Upper lobe of right lung (tissue), 1 donor: ENCODE data around the gene SCN4B. TPM values are rescaled to one million over a fixed set of nuclear protein-coding genes. Genes with fewer than 3 reads are reported as not detected.

ENCODE experiments used
- ATAC-seq: fragments of 200-7000 bp; cut with Tn5 transposase; one replicate; pipeline ENCODE4 v1.9.1; 2020; ENCODE audit warnings: mild to moderate bottlenecking, moderate library complexity
- DNase-seq: peaks from one replicate; pipeline ENCODE4 v3.0.0-alpha.2; 2020
- H3K27ac ChIP-seq: fragments of 200-600 bp; one replicate; pipeline ENCODE4 v1.8.0; 2022
- H3K27me3 ChIP-seq: fragments of 200-600 bp; one replicate; pipeline ENCODE4 v1.8.0; 2022; ENCODE audit warnings: mild to moderate bottlenecking
- H3K36me3 ChIP-seq: fragments of 200-600 bp; one replicate; pipeline ENCODE4 v1.8.0; 2022
- H3K4me1 ChIP-seq: fragments of 200-600 bp; one replicate; pipeline ENCODE4 v1.8.0; 2022
- H3K4me3 ChIP-seq: fragments of 200-600 bp; one replicate; pipeline ENCODE4 v1.8.0; 2022; ENCODE audit warnings: mild to moderate bottlenecking
- H3K9me3 ChIP-seq: fragments of 200-600 bp; one replicate; pipeline ENCODE4 v1.8.0; 2022
- intact Hi-C: fragments of 100-400 bp; cut with DNase I; formaldehyde crosslinking; loops from one replicate; pipeline ENCODE4 v1.11.0; 2022
- long read RNA-seq: library from polyadenylated mRNA; unstranded; transcript quantifications from one replicate; pipeline ENCODE4 v2.0.0, GENCODE V29; 2021
- total RNA-seq: library from RNA; stranded (reverse); fragmentation: NEBNext Ultra II Directional; extraction: Animal tissue kit (Norgen Biotek cat#: 25700); gene quantifications from one replicate; pipeline ENCODE4 v1.2.1, GENCODE V29; 2021
- TF ChIP-seq, protein P1 (sequence below): fragments of 200-600 bp; IDR thresholded peaks from one replicate; pipeline ENCODE4 v1.8.0; 2022; ENCODE audit warnings: antibody characterized with exemption
- donor health status: DM: no; HTN: yes; CAD: no; lungs with severe emphysema.

Gene SCN4B, protein sequence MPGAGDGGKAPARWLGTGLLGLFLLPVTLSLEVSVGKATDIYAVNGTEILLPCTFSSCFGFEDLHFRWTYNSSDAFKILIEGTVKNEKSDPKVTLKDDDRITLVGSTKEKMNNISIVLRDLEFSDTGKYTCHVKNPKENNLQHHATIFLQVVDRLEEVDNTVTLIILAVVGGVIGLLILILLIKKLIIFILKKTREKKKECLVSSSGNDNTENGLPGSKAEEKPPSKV
- total RNA-seq: 7.2 TPM
- long read RNA-seq, full-length matches to known transcripts: 6 of 28 reads
- long read RNA-seq, partial matches to known transcripts: 0 of 28 reads
- long read RNA-seq, other reads (novel, unspliced or antisense): 22 of 28 reads

DNA sequence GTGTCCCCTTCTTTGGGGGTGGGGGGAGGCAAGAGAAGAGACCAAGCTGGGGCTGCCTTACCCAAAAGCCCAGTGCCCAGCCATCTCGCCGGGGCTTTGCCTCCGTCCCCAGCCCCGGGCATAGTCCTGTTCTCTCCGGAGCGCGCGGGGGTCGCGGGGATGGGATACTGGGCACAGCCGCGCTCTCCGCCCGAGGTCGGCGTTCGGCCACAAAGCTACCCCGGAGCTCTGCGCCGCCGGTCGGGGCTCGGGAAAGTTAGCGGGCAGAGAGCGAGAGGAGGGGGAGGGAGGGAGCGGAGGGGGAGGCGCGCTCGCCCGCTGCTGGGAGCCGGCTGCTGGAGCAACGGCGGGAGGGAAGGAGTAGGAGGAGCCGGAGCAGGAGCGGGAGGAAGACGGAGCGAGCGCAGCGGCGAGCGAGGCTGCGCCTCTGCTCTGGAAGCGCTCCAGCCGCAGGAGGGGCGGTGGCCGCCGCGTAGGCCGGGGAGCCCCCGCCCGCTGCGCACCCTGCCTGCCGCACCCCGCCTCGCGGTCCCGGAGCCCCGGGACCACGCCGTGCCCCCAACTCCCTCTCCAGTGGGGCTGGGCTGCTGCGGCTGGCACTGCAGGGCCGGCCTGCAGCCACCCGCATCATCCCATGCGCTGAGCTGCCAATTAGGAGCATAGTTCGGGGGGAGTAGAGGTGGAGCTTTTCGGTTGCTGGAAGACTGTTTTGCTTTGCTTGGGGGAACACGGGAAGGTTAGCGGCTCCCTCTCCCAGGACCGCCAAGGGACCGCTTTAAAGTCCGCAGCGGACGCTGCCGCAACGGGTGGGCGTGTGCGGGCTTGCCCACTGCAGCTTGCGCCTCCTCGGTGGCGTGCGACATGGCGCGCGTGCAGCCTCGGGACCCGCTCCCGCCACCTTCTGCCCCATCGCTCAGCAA is at the start of gene SCN4B:
TSS of gene SCN4B (minus strand) at position 272 of the 920 bp plus-strand sequence. CDS start at position 122, 150 bp downstream.
- intact Hi-C loops: no loop called here
- no peaks in the 10 kb centered on the region for H3K36me3 ChIP-seq
- peak within 1 kb of the TSS; percentile 53 for H3K4me3 ChIP-seq
- DNase-seq (peak; percentile 82), ATAC-seq (peak; percentile 83)
- H3K4me1 ChIP-seq: no peaks in the 10 kb centered on the region
- TF ChIP-seq, protein P1, sequence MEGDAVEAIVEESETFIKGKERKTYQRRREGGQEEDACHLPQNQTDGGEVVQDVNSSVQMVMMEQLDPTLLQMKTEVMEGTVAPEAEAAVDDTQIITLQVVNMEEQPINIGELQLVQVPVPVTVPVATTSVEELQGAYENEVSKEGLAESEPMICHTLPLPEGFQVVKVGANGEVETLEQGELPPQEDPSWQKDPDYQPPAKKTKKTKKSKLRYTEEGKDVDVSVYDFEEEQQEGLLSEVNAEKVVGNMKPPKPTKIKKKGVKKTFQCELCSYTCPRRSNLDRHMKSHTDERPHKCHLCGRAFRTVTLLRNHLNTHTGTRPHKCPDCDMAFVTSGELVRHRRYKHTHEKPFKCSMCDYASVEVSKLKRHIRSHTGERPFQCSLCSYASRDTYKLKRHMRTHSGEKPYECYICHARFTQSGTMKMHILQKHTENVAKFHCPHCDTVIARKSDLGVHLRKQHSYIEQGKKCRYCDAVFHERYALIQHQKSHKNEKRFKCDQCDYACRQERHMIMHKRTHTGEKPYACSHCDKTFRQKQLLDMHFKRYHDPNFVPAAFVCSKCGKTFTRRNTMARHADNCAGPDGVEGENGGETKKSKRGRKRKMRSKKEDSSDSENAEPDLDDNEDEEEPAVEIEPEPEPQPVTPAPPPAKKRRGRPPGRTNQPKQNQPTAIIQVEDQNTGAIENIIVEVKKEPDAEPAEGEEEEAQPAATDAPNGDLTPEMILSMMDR: no peak
- H3K27me3 ChIP-seq: peaks cover 52% of the 10 kb centered on the region
- H3K27ac ChIP-seq: no peak within 1 kb of the TSS
- no peaks in the 10 kb centered on the region for H3K9me3 ChIP-seq

DNA sequence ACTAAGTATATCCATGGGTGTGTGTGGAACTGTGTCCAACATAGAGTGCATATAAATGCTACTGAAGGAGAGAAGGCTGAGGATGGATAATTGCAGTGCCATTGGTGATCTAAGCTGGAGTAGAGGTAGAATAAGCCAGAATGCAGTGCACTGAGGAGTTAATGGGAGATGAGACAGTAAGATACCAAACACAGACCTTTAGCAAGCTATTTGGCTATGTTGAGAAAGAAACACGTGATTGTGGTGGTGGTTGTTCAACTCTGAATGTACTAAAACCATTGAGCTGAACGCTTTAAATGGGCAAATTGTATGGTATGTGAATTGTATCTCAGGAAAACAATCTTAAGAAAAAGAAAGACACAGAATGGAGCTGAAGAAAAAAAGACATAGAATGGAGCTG is 49.3 kb upstream of the SCN4B start:
- Histone ChIP-seq H3K4me3 (no peak overlapping the region), H3K4me1 (peaks cover 21% of the 10 kb centered on the region), H3K36me3 (no peaks in the 10 kb centered on the region), H3K27me3 (no peaks in the 10 kb centered on the region), H3K9me3 (no peaks in the 10 kb centered on the region), H3K27ac (no peak overlapping the region)
- DNase-seq (no peak), ATAC-seq (no peak)
- intact Hi-C loops: no loop called here
- TF ChIP-seq, protein P1: no peak

DNA sequence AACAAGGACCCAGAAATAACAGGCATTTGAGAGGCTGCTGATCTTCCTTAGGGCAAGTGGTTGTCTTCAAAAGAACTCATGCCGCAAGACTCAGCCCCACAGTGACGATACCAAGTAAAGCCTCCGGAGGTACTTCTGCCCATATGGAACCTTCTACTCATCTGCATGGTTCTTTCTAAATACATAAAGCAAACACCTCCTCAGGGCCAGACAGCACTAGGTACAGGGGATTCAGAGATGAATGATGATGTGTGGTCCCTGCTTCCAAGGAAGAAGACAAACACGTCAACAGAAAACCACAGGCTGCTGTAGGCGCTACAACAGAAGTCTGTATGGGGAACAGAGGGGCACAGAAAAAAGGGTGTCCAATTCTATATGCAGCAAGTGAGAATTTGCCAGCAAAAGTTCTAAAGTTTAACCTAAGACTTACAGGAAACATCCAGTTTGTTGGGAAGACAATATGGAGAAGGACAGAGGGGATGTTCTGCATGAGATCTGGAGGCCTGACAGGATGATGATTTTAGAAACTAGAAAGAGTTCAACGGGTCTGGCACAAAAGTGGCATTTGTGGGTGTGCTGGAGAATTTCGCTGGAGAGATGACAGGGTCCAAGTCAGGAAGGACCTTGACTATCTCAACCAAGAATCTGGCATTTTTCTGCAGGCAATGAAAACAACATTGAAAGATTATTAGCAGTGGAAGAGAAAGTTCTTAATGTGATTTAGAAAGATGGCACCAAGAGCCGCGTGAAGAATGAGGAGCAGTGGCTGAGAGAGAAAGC is 48.5 kb upstream of the SCN4B start:
- Histone ChIP-seq H3K36me3 (no peaks in the 10 kb centered on the region), H3K27ac (no peak overlapping the region), H3K4me1 (peaks cover 12% of the 10 kb centered on the region), H3K27me3 (no peaks in the 10 kb centered on the region), H3K4me3 (no peak overlapping the region), H3K9me3 (no peaks in the 10 kb centered on the region)
- TF ChIP-seq, protein P1: no peak
- intact Hi-C loops: no loop called here
- ATAC-seq (no peak), DNase-seq (no peak)

DNA sequence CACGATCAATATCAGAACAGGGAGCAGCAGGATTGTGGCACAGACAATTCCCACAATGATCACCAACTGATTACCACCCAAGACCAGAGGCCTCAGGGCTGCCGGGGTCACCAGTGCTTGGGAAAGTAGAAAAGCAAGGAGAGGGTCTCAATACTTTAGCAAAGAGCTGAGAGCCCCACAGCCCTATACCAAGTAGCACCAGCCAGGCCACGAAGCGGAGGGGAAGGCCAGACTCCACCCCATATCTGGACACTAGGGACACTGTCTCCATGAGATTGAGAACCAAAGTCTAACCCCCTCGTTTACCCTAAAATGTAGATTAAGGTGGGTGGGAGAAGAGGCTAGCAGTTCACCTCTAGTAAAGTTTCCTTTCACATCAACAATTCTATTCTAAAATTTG is 47.9 kb upstream of the SCN4B start:
- DNase-seq (no peak), ATAC-seq (no peak)
- H3K4me1 ChIP-seq: peaks cover 14% of the 10 kb centered on the region
- no peaks in the 10 kb centered on the region for H3K9me3 ChIP-seq
- no peak overlapping the region for H3K4me3 ChIP-seq
- TF ChIP-seq, protein P1: no peak
- no peaks in the 10 kb centered on the region for H3K27me3 ChIP-seq
- intact Hi-C loops: no loop called here
- no peak overlapping the region for H3K27ac ChIP-seq
- no peaks in the 10 kb centered on the region for H3K36me3 ChIP-seq

DNA sequence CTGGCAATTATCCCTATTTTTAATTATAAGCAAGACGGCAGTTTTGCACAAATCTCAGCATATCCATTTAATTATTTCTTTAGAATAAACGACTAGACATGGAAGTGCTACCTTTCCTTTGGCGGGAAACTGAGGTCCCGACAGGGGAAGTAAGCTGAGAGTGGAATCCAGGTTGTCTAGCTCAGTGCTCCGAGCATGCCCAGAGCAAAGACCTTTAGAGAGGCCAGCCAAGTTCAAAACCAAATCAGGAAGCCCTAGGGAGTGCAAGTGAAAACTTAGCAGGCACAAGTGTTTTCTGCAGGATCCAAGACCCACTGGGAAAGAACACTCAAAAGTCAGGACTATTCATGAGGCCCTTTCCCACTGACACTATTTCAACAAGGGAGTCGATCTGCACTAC is 46.5 kb upstream of the SCN4B start:
- no peak overlapping the region for H3K4me3 ChIP-seq
- peaks cover 26% of the 10 kb centered on the region for H3K4me1 ChIP-seq
- no peaks in the 10 kb centered on the region for H3K36me3 ChIP-seq
- H3K9me3 ChIP-seq: no peaks in the 10 kb centered on the region
- intact Hi-C loops: loop anchor here (10.0 kb wide), 1 partner anchor 96 kb away; no protein-coding TSS in a partner anchor
- DNase-seq: no peak
- no peaks in the 10 kb centered on the region for H3K27me3 ChIP-seq
- no peak for ATAC-seq
- TF ChIP-seq, protein P1: no peak
- H3K27ac ChIP-seq: no peak overlapping the region
